Gastroesophageal sphincter (tissue), 3 donors: ENCODE results near the gene MEGF11.

Experiments
- POLR2A ChIP-seq, 2 donors: fragments of 450-650 bp; IDR thresholded peaks; one replicate each; pipeline ENCODE4 v1.6.1; 2017; ENCODE audit warnings: antibody characterized with exemption in 2 of 2, mild to moderate bottlenecking in 2 of 2, moderate library complexity in 1 of 2
- POLR2AphosphoS5 ChIP-seq: sonication (generic); formaldehyde crosslinking; IDR thresholded peaks from one replicate; pipeline ENCODE4 v1.6.1; 2017; ENCODE audit warnings: antibody characterized with exemption
- TF ChIP-seq, protein P1 (sequence below), 4 experiments: fragments of 200-600 bp in 2 of 4; fragments of 450-650 bp in 2 of 4; sonication (generic) in 1 of 4; IDR thresholded peaks; one replicate each; pipeline ENCODE4 v1.5.1; 2017 to 2019; ENCODE audit warnings: antibody characterized with exemption in 4 of 4, mild to moderate bottlenecking in 2 of 4, moderate library complexity in 2 of 4

DNA sequence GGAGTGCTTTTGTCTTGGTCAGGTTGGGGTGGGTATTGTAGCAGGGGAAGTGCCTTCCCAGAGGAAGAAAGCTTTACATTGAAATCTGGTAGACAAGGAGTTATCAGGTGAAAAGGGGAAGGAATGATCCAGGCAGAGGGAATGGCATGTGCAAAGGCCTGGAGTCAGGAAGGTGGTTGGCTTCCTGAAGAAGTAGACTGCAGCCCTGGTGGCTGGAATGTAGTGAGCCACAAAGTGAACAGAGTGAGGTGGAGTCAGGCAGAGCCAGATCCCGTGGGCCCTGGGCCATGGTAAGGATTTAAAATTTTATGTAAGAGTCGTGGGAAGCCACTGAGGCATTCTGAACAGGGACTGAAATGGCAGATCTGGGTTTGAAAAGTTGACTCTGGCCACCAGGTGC is 326.0 kb downstream of the MEGF11 start:
- TF ChIP-seq POLR2AphosphoS5, result no peak
- TF ChIP-seq, protein P1, sequence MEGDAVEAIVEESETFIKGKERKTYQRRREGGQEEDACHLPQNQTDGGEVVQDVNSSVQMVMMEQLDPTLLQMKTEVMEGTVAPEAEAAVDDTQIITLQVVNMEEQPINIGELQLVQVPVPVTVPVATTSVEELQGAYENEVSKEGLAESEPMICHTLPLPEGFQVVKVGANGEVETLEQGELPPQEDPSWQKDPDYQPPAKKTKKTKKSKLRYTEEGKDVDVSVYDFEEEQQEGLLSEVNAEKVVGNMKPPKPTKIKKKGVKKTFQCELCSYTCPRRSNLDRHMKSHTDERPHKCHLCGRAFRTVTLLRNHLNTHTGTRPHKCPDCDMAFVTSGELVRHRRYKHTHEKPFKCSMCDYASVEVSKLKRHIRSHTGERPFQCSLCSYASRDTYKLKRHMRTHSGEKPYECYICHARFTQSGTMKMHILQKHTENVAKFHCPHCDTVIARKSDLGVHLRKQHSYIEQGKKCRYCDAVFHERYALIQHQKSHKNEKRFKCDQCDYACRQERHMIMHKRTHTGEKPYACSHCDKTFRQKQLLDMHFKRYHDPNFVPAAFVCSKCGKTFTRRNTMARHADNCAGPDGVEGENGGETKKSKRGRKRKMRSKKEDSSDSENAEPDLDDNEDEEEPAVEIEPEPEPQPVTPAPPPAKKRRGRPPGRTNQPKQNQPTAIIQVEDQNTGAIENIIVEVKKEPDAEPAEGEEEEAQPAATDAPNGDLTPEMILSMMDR (IDR thresholded peaks at IDR 0.05), result no peak
- TF ChIP-seq POLR2A (IDR thresholded peaks at IDR 0.05), result no peak
